Caki2 (cell line): ENCODE measurements around the gene PNLIPRP3. TPM values are rescaled to one million over a fixed set of nuclear protein-coding genes. Genes with fewer than 3 reads are reported as not detected.
"Not testable (repeated sequence)": the region's sequence is repeated elsewhere in the genome, so short reads cannot be mapped to it uniquely, and the experiment has no call there.

Source experiments
- DNase-seq: peaks from one replicate; pipeline ENCODE4 v3.0.0-alpha.2; 2015; ENCODE audit warnings: low read depth
- in situ Hi-C: cut with HindIII; loops from 2 replicates; pipeline ENCODE4 v1.10.0; 2016; ENCODE audit warnings: low sequenced_read_pairs, low pct_unique_long_range_greater_than_20kb, mixed read lengths
- total RNA-seq: library from RNA; depleted of rRNA; stranded (reverse); fragments of >200 nt; shearing (Covaris generic); gene quantifications from 2 replicates; pipeline ENCODE4 v1.2.3, GENCODE V29; 2014; ENCODE audit warnings: low replicate concordance; rRNA removed

Gene PNLIPRP3
- total RNA-seq = not detected in 2 replicates

- in situ Hi-C loops = no loop called here
- no peak for DNase-seq
Measured at GRCh38 chr10:116427671-116428070, at the start of gene PNLIPRP3. Gene PNLIPRP3, plus strand, starts transcription at chr10:116427847. Its CDS starts 166 bp downstream, at chr10:116428013.

GRCh38 chr10:116382290-116382689, 45.4 kb upstream of the PNLIPRP3 start:
- in situ Hi-C loops = no loop called here
- DNase-seq = no peak

- in situ Hi-C loops = no loop called here
- DNase-seq = no peak
Measured at GRCh38 chr10:116385311-116385710, 42.3 kb upstream of the PNLIPRP3 start.

GRCh38 chr10:116385994-116386809, 41.4 kb upstream of the PNLIPRP3 start:
- peak; percentile 23 for DNase-seq
- in situ Hi-C loops = no loop called here

GRCh38 chr10:116393246-116393831, 34.3 kb upstream of the PNLIPRP3 start:
- in situ Hi-C loops = not testable (repeated sequence)

GRCh38 chr10:116395223-116395985, 32.2 kb upstream of the PNLIPRP3 start:
- in situ Hi-C loops = no loop called here
- DNase-seq = no peak

More at GRCh38 chr10:116393246-116393831, 34.3 kb upstream of the PNLIPRP3 start:
- not testable (repeated sequence) for DNase-seq

- DNase-seq = no peak
- in situ Hi-C loops = no loop called here
Measured at GRCh38 chr10:116398224-116398623, 29.4 kb upstream of the PNLIPRP3 start.

- in situ Hi-C loops = no loop called here
- DNase-seq = no peak
Measured at GRCh38 chr10:116402858-116403257, 24.8 kb upstream of the PNLIPRP3 start.

- in situ Hi-C loops = no loop called here
- DNase-seq = no peak
Measured at GRCh38 chr10:116403740-116404250, 23.9 kb upstream of the PNLIPRP3 start.

GRCh38 chr10:116408719-116409118, 18.9 kb upstream of the PNLIPRP3 start:
- in situ Hi-C loops = no loop called here
- no peak for DNase-seq

GRCh38 chr10:116410351-116410750, 17.3 kb upstream of the PNLIPRP3 start:
- DNase-seq = no peak
- in situ Hi-C loops = no loop called here

- in situ Hi-C loops = no loop called here
- no peak for DNase-seq
Measured at GRCh38 chr10:116417821-116418220, 9.8 kb upstream of the PNLIPRP3 start.

GRCh38 chr10:116418389-116418788, 9.3 kb upstream of the PNLIPRP3 start:
- DNase-seq = no peak
- in situ Hi-C loops = no loop called here

- in situ Hi-C loops = no loop called here
- DNase-seq = no peak
Measured at GRCh38 chr10:116421815-116422214, 5.8 kb upstream of the PNLIPRP3 start.

GRCh38 chr10:116429288-116429977, 1.8 kb downstream of the PNLIPRP3 start:
- in situ Hi-C loops = no loop called here
- no peak for DNase-seq

- in situ Hi-C loops = no loop called here
- DNase-seq = no peak
Measured at GRCh38 chr10:116430288-116430687, 2.6 kb downstream of the PNLIPRP3 start.

GRCh38 chr10:116431598-116431997, 4.0 kb downstream of the PNLIPRP3 start:
- in situ Hi-C loops = no loop called here
- DNase-seq = no peak

GRCh38 chr10:116437076-116437692, 9.5 kb downstream of the PNLIPRP3 start:
- no peak for DNase-seq
- in situ Hi-C loops = no loop called here
